ENCODE data around the gene TMEM181. TPM values are rescaled to one million over a fixed set of nuclear protein-coding genes. Genes with fewer than 3 reads are reported as not detected.

Gene TMEM181
- total and polyA plus RNA-seq, 9 donors, result 7.3 to 21.9 (median 12.7) TPM

DNA sequence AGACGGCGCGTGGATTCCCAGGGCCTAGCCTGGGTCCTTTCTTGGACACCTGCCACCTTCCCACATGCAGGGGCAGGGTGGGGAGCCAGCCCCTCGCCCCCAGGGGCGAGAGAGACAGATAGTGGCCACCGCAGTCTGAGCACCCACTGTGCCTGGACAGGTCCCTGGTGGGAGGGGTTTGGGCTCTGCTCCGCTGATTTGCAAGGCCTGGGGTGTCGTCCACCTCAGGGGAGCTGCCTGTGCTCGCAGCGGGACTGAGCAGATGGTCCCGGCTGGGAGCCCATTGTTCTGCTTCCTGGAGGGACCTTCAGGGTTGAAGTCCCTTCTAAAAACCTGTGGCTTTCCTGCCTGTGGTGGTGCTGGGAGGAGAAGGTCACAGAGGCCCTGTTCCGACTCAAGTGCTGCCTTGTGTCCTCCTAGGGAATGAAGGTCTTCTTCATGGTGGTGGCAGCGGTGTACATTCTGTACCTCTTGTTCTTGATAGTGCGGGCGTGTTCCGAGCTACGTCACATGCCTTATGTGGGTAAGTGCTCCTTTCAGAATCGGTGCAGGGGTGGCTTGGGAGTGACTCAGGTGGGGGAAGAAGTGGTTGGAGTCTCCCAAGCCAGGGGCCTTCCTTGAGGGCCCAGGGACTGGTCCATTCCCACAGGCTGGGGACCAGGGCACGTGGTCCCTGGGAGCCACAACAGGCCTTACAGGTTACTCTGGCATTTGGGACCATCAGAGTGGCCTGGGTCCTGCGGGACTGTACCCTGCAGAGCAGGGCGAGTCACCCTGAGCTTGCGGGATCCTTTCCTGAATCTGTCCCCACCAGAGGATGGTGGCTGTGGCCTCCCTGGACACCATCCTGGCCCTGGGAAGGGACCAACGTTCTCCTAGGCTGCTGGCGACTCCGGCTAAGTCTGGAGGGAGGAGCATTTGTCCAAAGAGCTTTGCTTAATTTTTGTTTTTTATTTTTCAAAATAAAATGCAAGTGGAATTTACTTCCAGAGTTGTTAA lies 65.1 kb downstream of the TMEM181 start:
- Histone ChIP-seq H3K9me3 (no peaks in the 10 kb centered on the region), H3K27me3 (no peaks in the 10 kb centered on the region), H3K27ac (peak overlapping the region; percentile 57 to 59), H3K36me3 (no peaks in the 10 kb centered on the region), H3K4me3 (no peak overlapping the region), H3K4me1 (ENCODE audit: insufficient read depth) (peaks cover 25% of the 10 kb centered on the region)
- intact Hi-C loops (cut with DNase I), result no loop called here
- no peak for DNase-seq
- 89 to 92% (median 91%) methylated on average over 25 of the region's 25 CpGs for WGBS, 3 donors
- TF ChIP-seq, protein P1, sequence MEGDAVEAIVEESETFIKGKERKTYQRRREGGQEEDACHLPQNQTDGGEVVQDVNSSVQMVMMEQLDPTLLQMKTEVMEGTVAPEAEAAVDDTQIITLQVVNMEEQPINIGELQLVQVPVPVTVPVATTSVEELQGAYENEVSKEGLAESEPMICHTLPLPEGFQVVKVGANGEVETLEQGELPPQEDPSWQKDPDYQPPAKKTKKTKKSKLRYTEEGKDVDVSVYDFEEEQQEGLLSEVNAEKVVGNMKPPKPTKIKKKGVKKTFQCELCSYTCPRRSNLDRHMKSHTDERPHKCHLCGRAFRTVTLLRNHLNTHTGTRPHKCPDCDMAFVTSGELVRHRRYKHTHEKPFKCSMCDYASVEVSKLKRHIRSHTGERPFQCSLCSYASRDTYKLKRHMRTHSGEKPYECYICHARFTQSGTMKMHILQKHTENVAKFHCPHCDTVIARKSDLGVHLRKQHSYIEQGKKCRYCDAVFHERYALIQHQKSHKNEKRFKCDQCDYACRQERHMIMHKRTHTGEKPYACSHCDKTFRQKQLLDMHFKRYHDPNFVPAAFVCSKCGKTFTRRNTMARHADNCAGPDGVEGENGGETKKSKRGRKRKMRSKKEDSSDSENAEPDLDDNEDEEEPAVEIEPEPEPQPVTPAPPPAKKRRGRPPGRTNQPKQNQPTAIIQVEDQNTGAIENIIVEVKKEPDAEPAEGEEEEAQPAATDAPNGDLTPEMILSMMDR (IDR thresholded peaks at IDR 0.05), result no peak
- no peak for TF ChIP-seq EP300 (IDR thresholded peaks at IDR 0.05)
- no peak for TF ChIP-seq POLR2A (IDR thresholded peaks at IDR 0.05)

DNA sequence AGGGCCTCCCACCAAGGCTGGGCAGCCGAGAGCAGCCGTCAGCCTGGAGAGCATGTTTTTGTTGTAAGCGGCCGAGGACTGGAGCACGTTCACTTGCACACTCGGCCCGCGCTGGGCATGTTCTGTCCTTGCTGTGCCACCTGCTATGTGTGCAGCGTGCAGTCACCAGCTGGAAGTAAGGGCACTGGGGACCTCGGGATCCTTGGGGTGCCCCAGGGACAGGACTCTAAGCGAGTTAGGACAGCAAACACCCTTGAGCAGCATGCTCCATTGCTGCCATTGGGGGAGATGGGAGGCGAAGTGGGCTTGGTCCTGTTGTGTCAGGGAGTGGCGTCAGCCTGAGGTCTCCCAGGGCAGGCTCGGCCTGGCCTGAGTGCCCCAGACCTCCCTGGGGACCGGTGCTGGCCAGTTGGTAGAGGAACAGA lies 66.0 kb downstream of the TMEM181 start:
- 30 to 59% (median 55%) methylated on average over 15 of the region's 15 CpGs for WGBS, 3 donors
- Histone ChIP-seq H3K4me1 (ENCODE audit: insufficient read depth) (peaks cover 23% of the 10 kb centered on the region), H3K9me3 (no peaks in the 10 kb centered on the region), H3K36me3 (no peaks in the 10 kb centered on the region), H3K27ac (no peak overlapping the region), H3K27me3 (no peaks in the 10 kb centered on the region), H3K4me3 (no peak overlapping the region)
- DNase-seq, result peak in 3 of 5 donors; percentile 55 to 81 (median 69)
- intact Hi-C loops (cut with DNase I), result no loop called here
- TF ChIP-seq, protein P1 (IDR thresholded peaks at IDR 0.05), result no peak
- TF ChIP-seq POLR2A (IDR thresholded peaks at IDR 0.05) (no peak), EP300 (IDR thresholded peaks at IDR 0.05) (no peak)

DNA sequence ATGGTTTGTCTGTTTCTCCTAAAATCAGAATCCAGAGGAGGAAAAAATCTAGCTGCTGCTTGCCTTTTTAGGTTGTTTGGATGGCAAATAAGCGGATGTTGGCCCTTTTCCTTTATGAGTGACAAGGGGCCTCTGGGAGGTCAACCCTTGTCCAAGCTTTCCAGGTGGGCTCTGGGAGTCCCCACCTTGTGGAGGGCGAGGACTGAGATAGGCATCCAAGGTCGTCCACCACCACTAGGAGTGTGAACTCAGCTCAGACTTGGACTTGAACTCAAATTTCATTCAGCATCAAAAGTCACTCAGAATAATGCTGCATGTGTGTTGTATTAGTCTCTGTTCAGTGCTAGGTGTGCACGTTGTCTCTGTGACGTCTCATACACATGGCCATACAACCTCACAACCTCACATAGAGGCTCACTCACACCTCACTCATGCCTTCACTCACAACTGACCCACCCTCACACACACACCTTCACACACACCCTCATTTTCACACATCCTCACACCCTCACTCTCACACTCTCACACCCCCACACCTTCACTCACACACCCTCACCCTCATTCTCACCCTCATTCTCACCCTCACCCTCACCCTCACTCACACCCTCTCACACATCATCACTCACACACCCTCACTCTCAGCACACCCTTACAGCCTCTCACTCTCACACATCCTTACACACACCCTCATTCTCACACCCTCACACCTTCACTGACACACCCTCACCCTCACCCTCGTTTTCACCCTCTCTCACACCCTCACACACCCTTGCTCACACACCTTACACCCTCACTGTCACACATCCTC lies 66.7 kb downstream of the TMEM181 start:
- Histone ChIP-seq H3K4me3 (no peak overlapping the region), H3K27ac (no peak overlapping the region), H3K4me1 (ENCODE audit: insufficient read depth) (peaks cover 28% of the 10 kb centered on the region), H3K9me3 (no peaks in the 10 kb centered on the region), H3K36me3 (no peaks in the 10 kb centered on the region), H3K27me3 (no peaks in the 10 kb centered on the region)
- DNase-seq, result no peak
- TF ChIP-seq EP300 (IDR thresholded peaks at IDR 0.05) (no peak), POLR2A (IDR thresholded peaks at IDR 0.05) (no peak)
- TF ChIP-seq, protein P1 (IDR thresholded peaks at IDR 0.05), result no peak
- intact Hi-C loops (cut with DNase I), result no loop called here
- 62 to 81% (median 66%) methylated on average over 6 of the region's 6 CpGs for WGBS, 3 donors

DNA sequence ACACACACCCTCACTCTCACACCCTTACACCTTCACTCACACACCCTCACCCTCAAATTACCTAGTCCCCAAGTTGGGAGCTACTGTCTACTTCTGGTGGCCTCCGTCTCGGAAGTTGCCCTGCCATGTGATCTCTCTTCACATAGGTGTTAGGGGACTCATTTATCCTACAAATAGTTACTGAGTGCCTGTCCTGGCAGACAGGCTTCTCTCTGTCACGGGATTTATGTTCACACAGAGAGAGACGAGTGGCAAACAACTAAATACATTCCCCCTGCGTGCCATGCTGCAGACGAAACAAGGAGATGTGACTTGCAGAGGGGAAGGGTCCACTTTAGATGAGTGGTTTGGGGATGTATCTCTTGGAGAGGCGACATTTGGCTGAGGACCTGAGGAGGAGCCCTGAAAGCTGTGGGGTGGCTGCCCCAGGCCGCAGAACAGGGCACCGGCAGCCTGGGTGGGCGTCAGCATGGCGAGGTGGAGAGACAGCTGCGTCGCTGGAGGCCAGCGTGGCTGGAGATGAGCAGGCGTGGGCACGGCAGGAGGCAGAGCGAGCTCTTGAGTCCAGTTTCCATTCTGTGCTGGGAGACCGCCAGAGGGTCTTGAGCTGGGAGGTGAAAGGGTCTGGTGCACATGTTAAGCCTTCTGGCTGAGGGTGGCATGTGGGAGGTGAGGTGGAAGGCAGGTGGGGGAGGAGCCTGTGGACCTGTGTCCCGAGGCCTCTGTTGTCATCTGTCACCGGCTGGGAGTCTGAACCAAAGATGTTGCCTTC lies 67.5 kb downstream of the TMEM181 start:
- DNase-seq, result peak in 1 of 5 donors; percentile 20
- Histone ChIP-seq H3K4me3 (no peak overlapping the region), H3K36me3 (no peaks in the 10 kb centered on the region)

More for the DNA sequence above, 67.5 kb downstream of the TMEM181 start:
- H3K27me3 ChIP-seq, result no peaks in the 10 kb centered on the region
- 93 to 97% (median 93%) methylated on average over 20 of the region's 20 CpGs for WGBS, 3 donors
- H3K27ac ChIP-seq, result no peak overlapping the region
- peaks cover 33% of the 10 kb centered on the region for H3K4me1 ChIP-seq (ENCODE audit: insufficient read depth)
- TF ChIP-seq, protein P1 (IDR thresholded peaks at IDR 0.05), result no peak
- TF ChIP-seq EP300 (IDR thresholded peaks at IDR 0.05) (no peak), POLR2A (IDR thresholded peaks at IDR 0.05) (no peak)
- H3K9me3 ChIP-seq, result no peaks in the 10 kb centered on the region
- intact Hi-C loops (cut with DNase I), result no loop called here
